Smooth muscle cell (in vitro differentiated cells): Measurements from ENCODE around the gene ZNF580. TPM values are rescaled to one million over a fixed set of nuclear protein-coding genes. Genes with fewer than 3 reads are reported as not detected.

Source experiments
- DNase-seq: peaks from one replicate; lab custom pipeline; 2025; ENCODE audit not compliant: unreplicated experiment; lab: John Stamatoyannopoulos, UW
- H2AFZ ChIP-seq: fragments of 200-600 bp; sonication (generic); 2 replicates; pipeline ENCODE4 v1.6.0; 2016; ENCODE audit warnings: antibody characterized with exemption, low read depth, mild to moderate bottlenecking
- H3F3A ChIP-seq: fragments of 200-600 bp; sonication (generic); 2 replicates; pipeline ENCODE4 v1.6.0; 2017; ENCODE audit warnings: antibody characterized with exemption, low read depth
- H3K27ac ChIP-seq: fragments of 200-600 bp; sonication (generic); 2 replicates; pipeline ENCODE4 v1.5.1; 2016; ENCODE audit warnings: low read depth, mild to moderate bottlenecking
- H3K27me3 ChIP-seq: fragments of 200-600 bp; sonication (generic); 2 replicates; pipeline ENCODE4 v1.6.1; 2016; ENCODE audit warnings: low read depth, mild to moderate bottlenecking
- H3K36me3 ChIP-seq: fragments of 200-600 bp; sonication (generic); 2 replicates; pipeline ENCODE4 v1.5.1; 2016; ENCODE audit warnings: low read depth
- H3K4me1 ChIP-seq: fragments of 200-600 bp; sonication (generic); 2 replicates; pipeline ENCODE4 v1.5.1; 2016; ENCODE audit warnings: low read depth
- H3K4me2 ChIP-seq: fragments of 200-600 bp; sonication (generic); 2 replicates; pipeline ENCODE4 v1.6.0; 2016; ENCODE audit warnings: mild to moderate bottlenecking
- H3K4me3 ChIP-seq: fragments of 200-600 bp; sonication (generic); 2 replicates; pipeline ENCODE4 v1.5.1; 2016; ENCODE audit warnings: mild to moderate bottlenecking
- H3K79me2 ChIP-seq: fragments of 200-600 bp; sonication (generic); 2 replicates; pipeline ENCODE4 v1.6.0; 2016; ENCODE audit warnings: low read depth, mild to moderate bottlenecking
- H3K9ac ChIP-seq: fragments of 200-600 bp; sonication (generic); 2 replicates; pipeline ENCODE4 v1.6.0; 2016; ENCODE audit warnings: low read depth
- H3K9me3 ChIP-seq: fragments of 200-600 bp; sonication (generic); replicated peaks from 2 replicates; pipeline ENCODE4 v1.5.1; 2016; ENCODE audit warnings: low read depth
- H4K20me1 ChIP-seq: fragments of 200-600 bp; sonication (generic); 2 replicates; pipeline ENCODE4 v1.6.0; 2016; ENCODE audit warnings: low read depth
- WGBS: methylation state at CpG from one replicate; pipeline ENCODE4 v1.1.7; 2016; ENCODE audit warnings: low lambda C conversion rate; 5-methylcytosine and 5-hydroxymethylcytosine counted together
- polyA plus RNA-seq: library from polyadenylated mRNA; unstranded; fragments of >200 nt; fragmentation: Nextera tagmentation; extraction: Ambion mirVana; gene quantifications from 2 replicates; pipeline ENCODE4 v1.2.1, GENCODE V29; 2016
- total RNA-seq: library from RNA; depleted of rRNA; stranded (reverse); fragments of >200 nt; gene quantifications from 2 replicates; pipeline ENCODE4 v1.2.3, GENCODE V29; 2014
- TF ChIP-seq, protein P1 (sequence below): fragments of 200-600 bp; sonication (generic); IDR thresholded peaks from 2 replicates; pipeline ENCODE4 v1.5.1; 2017; ENCODE audit warnings: borderline replicate concordance, mild to moderate bottlenecking, antibody characterized with exemption; ENCODE audit not compliant: insufficient read depth, poor library complexity, severe bottlenecking

Gene ZNF580
- total and polyA plus RNA-seq, 2 experiments from 2014 or later = 11.9 to 76.8 TPM

DNA sequence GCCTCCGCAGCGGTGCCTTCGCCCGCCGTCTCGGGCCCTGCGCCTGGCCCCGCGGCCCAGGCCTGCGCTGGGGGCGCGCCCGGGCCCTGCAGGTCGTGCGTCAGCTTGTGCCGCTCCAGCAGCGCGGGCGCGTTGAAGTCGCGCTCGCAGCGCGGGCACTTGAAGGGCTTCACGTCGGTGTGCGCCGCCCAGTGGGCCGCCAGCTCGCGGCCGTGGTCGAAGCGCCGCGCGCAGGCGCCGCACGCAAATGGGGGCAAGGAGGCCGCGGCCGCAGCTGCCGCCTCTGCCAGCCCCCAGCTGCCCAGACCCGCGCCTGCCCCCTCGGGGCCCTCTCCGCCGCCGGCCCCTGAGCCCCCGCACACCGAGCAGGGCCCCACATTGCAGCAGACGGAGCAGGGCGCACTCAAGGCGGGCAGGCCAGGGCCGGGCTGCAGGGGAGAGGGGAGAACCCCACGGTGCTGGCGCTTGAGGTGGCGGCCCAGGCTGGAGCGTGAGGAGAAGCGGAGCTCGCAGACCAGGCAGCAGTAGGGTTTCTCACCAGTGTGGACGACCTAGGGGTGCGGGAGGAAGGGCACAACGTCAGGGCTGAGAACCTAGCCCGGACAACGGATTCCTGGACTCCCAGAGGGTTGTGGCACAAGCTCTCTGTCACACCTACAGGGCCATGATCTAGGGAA lies 47.6 kb upstream of the ZNF580 start:
- DNase-seq = no peak
- no peak overlapping the region for H3K4me3 ChIP-seq
- no peaks in the 10 kb centered on the region for H3K36me3 ChIP-seq
- H3K9ac ChIP-seq = no peak overlapping the region
- H4K20me1 ChIP-seq = no peaks in the 10 kb centered on the region
- H3K9me3 ChIP-seq = no peaks in the 10 kb centered on the region
- no peak overlapping the region for H3K4me2 ChIP-seq
- H3K27ac ChIP-seq = no peak overlapping the region
- H3K79me2 ChIP-seq = no peaks in the 10 kb centered on the region
- H3K27me3 ChIP-seq = no peaks in the 10 kb centered on the region
- H2AFZ ChIP-seq = no peak overlapping the region
- H3K4me1 ChIP-seq = no peaks in the 10 kb centered on the region
- no peaks in the 10 kb centered on the region for H3F3A ChIP-seq
- 95% methylated on average over 43 of the region's 68 CpGs for WGBS
- TF ChIP-seq, protein P1, sequence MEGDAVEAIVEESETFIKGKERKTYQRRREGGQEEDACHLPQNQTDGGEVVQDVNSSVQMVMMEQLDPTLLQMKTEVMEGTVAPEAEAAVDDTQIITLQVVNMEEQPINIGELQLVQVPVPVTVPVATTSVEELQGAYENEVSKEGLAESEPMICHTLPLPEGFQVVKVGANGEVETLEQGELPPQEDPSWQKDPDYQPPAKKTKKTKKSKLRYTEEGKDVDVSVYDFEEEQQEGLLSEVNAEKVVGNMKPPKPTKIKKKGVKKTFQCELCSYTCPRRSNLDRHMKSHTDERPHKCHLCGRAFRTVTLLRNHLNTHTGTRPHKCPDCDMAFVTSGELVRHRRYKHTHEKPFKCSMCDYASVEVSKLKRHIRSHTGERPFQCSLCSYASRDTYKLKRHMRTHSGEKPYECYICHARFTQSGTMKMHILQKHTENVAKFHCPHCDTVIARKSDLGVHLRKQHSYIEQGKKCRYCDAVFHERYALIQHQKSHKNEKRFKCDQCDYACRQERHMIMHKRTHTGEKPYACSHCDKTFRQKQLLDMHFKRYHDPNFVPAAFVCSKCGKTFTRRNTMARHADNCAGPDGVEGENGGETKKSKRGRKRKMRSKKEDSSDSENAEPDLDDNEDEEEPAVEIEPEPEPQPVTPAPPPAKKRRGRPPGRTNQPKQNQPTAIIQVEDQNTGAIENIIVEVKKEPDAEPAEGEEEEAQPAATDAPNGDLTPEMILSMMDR = no peak

DNA sequence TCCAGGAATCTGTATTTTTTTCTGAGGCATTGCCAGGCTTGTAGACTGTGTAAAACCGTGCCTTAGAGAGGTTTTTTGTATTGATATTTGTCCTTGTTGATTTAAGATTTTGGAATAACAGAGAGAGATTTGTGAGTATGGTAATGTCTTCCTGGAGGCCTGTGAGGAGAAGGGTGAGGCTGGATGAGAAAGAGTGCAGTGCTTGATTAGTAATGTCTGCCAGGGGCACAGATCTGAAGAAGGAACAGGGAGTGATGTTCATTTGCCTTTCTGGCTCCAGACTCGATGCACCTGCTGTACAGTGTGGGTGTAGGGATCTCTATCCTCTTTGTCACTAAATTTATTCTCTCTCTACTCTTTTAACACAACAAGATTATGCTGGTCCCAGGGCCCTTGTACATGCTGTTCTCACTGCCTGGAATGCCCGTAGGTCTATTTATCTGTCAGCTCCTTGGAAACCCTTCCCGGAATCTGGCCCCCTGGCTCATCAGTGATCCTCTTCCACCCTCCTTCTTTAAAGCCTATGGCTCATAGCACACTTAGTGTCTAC lies 45.7 kb upstream of the ZNF580 start:
- H3K4me2 ChIP-seq = no peak overlapping the region
- no peak overlapping the region for H2AFZ ChIP-seq
- H3K9me3 ChIP-seq = no peaks in the 10 kb centered on the region
- H3K27me3 ChIP-seq = no peaks in the 10 kb centered on the region
- no peak overlapping the region for H3K27ac ChIP-seq
- H3F3A ChIP-seq = no peaks in the 10 kb centered on the region
- no peak for DNase-seq
- no peaks in the 10 kb centered on the region for H3K4me1 ChIP-seq
- H3K79me2 ChIP-seq = no peaks in the 10 kb centered on the region
- 98% methylated on average over 4 of the region's 4 CpGs for WGBS
- H3K9ac ChIP-seq = no peak overlapping the region
- TF ChIP-seq, protein P1 = no peak
- H3K36me3 ChIP-seq = no peaks in the 10 kb centered on the region
- no peak overlapping the region for H3K4me3 ChIP-seq
- H4K20me1 ChIP-seq = no peaks in the 10 kb centered on the region

DNA sequence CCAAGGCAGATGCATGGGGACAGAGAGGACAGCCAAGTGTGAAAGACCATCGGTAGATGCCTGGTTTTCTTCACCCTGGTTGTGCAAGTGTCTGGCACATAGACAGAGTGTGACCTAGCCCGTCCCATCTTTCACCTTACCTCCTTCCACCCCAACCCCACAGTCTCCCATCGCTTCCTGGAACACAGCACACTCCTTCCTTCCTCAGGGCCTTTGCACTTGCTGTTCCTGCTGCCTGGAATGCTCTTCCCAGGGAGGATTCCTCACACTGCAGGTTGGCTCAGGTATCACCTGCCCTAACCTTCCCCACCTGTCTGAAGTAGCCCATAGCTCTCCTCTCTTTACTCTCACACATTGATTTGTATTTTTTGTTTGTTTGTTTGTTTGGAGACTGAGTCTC lies 44.5 kb upstream of the ZNF580 start:
- H3K9me3 ChIP-seq = no peaks in the 10 kb centered on the region
- H3K9ac ChIP-seq = no peak overlapping the region
- no peak for DNase-seq
- H3K4me2 ChIP-seq = no peak overlapping the region
- H3K27me3 ChIP-seq = no peaks in the 10 kb centered on the region
- H3K4me3 ChIP-seq = no peak overlapping the region
- H4K20me1 ChIP-seq = no peaks in the 10 kb centered on the region
- H3K4me1 ChIP-seq = peaks cover 6% of the 10 kb centered on the region
- H3K27ac ChIP-seq = no peak overlapping the region
- 100% methylated on average over 3 of the region's 3 CpGs for WGBS
- H2AFZ ChIP-seq = no peak overlapping the region
- H3K36me3 ChIP-seq = no peaks in the 10 kb centered on the region
- no peaks in the 10 kb centered on the region for H3K79me2 ChIP-seq
- TF ChIP-seq, protein P1 = no peak
- peaks cover 7% of the 10 kb centered on the region for H3F3A ChIP-seq

DNA sequence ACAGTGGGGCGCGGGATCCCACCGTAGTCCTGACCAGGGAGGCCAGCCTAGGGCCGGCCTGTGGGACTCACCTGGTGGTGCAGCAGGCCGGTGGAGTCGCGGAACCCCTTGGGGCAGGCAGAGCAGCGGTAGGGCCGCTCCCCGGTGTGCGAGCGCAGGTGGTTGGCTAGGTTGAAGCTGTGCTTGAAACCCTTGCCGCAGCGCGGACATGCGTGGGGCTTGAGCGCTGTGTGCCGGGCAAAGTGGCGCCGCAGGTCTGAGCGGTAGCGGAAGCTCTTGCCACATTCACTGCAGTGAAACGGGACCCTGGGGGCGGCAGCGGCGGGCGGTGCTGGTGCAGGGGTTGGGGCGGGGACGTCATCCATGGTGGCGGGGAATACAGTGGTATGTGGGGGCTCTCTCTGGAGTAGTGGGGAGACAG lies 43.3 kb upstream of the ZNF580 start:
- Histone ChIP-seq H3K9me3 (no peaks in the 10 kb centered on the region), H2AFZ (no peak overlapping the region), H3K9ac (no peak overlapping the region), H3K4me2 (no peak overlapping the region), H3K79me2 (no peaks in the 10 kb centered on the region), H3K27ac (no peak overlapping the region), H3K27me3 (no peaks in the 10 kb centered on the region), H3K36me3 (no peaks in the 10 kb centered on the region), H3K4me1 (peaks cover 6% of the 10 kb centered on the region), H4K20me1 (no peaks in the 10 kb centered on the region), H3F3A (peaks cover 9% of the 10 kb centered on the region), H3K4me3 (no peak overlapping the region)
- DNase-seq = no peak
- TF ChIP-seq, protein P1 = no peak
- 97% methylated on average over 23 of the region's 30 CpGs for WGBS
